ENCODE data around the gene KCNF1.

KCNF1 gene

DNA sequence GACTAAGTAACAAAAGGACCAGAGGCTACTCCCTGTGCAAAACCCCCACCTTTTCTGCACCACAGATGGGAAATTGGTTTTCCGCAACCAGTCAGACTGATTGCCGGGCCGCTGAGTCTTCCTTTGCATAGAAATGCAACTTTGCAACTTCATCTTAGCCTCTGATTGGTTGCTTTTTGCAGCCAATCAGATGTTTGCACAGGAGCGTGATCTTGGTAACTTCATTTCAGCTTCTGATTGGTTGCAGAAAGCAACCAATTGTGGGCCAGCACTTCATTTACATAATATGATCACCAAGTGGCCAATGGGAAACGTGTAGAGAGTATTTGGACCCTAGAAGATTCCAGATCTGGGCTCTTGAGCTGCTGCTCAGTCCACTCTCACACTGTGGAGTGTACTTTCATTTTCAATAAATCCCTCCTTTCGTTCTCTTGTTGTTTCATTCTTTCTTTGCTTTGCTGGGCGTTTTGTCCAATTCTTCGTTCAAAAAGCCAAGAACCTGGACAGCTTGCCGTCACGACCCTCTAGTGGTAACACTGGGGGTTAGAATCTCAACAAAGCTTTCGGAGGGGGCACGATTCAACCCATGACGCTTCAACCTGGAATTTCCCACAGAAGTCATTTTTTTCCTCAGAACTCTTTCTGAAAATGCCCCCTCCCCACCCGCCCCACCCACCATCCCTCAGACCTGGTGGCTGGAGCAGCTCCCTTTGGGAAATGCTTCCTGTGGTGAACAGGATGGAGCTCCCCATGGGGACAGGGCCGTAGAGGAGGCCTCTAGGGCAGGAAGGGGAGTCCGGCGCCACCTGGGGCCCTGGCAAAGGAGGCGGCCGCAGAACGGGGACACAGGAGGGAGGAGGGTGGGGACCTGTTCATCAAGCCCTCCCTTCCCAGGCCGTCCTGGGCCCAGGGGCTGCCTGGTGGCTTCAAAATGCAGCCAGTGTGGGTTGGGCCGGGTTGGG is 31.8 kb upstream of the KCNF1 start:
- DNase-seq (ENCODE audit: low read depth in 3 of 3) = no peak

- DNase-seq (ENCODE audit: low read depth in 3 of 3) = no peak
Observed at GRCh38 chr2:10880586-10881321, 31.0 kb upstream of the KCNF1 start.

- DNase-seq (ENCODE audit: low read depth in 3 of 3) = no peak
Observed at GRCh38 chr2:10882568-10882967, 29.2 kb upstream of the KCNF1 start.

DNA sequence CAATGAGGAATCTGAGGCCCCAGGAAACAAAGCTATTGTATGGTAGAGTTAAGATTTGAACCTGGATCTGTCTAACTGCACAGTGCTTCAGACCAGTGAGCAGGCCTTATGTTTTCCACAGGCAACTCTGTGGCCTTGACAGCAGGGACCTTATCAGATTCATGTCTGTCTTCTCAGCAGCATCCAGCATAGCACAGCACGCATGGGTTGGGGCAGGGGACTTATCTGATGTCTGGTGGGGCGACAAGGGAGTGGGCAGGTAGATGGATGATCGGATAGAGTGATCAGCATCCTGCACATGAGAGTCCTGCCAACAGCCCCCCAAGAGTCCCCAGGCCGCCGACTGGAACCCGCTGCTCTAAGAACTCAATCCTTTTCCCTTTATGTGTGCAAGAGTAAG is 28.7 kb upstream of the KCNF1 start:
- no peak for DNase-seq (ENCODE audit: low read depth in 3 of 3)

GRCh38 chr2:10883801-10884478 is 27.8 kb upstream of the KCNF1 start:
- DNase-seq (ENCODE audit: low read depth in 3 of 3) = no peak

DNA sequence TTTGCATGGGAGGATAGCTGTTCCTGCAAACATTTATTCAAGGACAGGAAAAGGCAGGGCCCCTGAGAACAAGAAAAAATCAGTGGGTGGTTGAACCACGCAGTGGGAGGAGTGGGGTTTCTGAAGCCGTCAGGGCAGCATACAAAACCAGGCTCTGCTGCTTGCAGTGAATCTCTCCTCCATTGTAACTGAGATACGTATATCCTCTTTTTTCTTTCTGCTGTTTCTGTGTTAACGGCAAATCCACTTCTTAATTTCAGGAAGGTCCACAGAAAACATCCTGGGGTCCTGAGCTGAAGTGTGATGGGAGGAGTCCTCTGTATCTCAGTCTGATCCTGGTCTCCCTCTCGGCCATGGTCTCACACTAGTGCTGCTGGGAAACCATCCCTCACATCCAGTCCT is 27.2 kb upstream of the KCNF1 start:
- no peak for DNase-seq (ENCODE audit: low read depth in 3 of 3)

DNA sequence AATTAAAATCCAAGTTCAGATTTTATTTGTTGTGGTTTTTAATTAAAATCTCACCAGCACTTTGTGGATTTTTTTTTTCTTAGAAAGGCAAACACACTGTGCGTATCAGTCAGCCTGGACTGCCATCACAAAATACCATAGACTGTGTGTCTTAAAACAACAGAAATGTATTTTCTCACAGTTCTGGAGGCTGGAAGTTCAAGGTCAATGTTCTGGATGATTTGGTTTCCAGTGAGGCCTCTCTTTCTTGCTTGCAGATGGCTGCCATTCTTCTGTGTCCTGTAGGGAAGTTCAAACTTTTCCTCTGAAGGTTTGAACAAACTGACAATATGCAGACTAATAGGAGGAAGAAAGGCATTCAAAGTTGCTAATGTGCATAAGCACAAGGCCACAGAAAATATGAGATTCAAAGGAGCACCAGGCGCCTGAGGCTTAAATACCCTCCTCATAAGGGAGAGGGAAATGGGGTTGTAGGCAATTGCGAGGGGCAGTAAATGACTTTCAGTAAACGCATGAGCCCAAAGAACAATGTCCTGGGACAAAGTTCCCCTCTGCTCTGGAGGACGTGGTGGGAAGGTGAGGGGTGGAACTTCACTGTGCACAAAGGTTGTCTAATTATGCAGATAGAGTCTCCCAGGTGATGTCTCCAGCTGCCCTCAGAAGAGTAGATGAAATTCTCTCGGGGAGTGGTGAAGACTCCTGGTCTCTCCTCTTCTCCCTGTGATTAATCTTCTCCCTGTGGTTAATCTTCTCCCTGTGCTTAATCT is 26.5 kb upstream of the KCNF1 start:
- no peak for DNase-seq (ENCODE audit: low read depth in 3 of 3)

GRCh38 chr2:10887476-10887875 is 24.3 kb upstream of the KCNF1 start:
- no peak for DNase-seq (ENCODE audit: low read depth in 3 of 3)

DNA sequence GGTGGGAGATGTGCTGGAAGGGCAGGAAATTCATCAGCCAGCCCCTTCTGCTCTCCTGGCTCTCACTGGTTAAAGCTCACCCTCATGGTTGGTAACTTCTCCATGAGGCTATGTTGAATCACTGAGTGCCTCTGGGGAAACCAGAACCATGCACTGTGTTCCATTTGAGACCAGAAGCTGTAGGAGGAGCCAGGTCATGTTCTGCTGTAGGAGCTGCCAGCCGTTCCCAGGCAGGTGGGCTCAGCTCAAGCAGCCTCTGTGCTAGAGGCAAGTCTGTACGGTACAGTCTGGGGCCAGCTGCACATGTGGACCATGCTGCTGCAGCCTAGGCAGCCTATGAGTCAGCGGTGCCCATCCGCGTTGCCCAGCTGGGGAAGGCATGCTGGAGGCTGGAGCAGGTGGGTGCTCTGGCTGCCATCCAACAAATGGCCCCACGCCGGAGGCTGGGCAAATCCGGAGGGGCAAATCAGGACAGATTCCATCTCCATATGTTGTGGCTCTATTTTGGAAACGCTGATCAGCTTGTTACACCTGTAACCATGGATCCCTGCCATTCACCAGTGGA is 22.0 kb upstream of the KCNF1 start:
- DNase-seq (ENCODE audit: low read depth in 3 of 3) = no peak

GRCh38 chr2:10890706-10891270 is 20.9 kb upstream of the KCNF1 start:
- no peak for DNase-seq (ENCODE audit: low read depth in 3 of 3)

DNA sequence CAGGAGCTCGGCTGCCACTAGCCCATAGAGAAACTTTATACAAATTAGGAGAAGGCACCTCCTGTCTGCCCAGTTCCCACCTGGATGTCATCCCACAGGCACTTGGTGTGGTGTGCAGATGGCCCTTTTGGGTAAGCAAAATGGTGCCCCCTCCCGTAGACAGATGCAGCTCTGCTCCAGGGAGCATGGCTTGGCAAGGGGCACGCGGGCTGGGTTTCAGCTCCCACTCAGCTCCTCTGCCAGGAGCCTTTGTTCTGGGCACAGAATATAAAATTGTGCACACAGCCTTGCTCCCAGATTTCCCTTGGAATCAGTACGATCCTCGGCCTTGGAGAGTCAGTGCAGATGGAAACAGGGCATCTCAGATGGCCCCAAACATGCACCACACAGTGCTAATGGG is 20.3 kb upstream of the KCNF1 start:
- no peak for DNase-seq (ENCODE audit: low read depth in 3 of 3)

- DNase-seq (ENCODE audit: low read depth in 3 of 3) = no peak
Observed at GRCh38 chr2:10891848-10892247, 19.9 kb upstream of the KCNF1 start.

DNA sequence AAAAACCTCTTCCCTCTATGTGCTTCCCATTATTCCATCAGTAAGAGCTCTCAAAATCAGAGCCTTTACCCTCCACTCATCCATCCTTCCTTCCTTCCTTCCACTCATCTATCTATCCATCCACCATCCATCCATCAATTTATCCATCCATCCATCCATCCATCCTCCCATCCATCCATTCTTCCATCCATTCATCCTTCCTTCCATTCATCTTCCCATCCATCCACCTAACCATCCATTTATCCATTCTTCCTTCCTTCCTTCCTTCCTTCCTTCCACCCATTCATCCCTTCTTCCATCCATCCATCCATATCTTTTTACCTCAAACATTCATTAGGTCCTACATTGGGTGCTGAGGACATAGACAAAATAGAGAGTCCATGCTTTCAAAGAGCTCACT is 19.4 kb upstream of the KCNF1 start:
- DNase-seq (ENCODE audit: low read depth in 3 of 3) = no peak

GRCh38 chr2:10892796-10893350 is 18.9 kb upstream of the KCNF1 start:
- DNase-seq (ENCODE audit: low read depth in 3 of 3) = no peak

DNA sequence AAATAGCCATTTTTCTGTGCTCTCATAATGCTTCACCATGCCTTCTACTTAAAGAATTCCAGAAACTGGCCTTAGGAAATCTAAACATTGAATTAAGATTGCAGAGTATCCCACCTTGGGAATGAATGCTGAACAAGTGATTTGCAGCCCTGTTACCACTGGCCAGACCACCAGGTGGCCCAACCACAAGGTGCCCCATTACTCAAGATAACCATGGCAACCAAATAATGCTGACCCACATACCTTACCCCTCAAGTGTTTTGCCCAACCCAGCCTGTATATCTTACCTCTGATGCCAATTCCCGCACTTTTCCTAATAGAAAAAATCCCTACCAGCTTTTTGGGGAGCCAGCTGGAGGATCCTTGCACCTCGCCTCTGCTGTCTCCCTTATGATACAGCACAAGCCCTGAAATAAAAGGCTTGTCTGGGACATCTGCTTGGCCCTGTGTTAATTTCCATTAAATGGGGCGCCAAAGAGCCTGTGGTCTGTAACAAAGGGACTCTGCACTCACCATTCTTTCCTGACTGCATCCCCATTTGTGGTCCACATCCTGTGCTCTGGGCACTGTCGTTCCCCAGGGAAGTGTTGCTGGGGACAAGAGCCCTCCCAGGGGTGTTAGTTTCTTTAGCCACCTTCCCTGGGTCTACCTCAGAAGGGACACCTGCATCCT is 17.3 kb upstream of the KCNF1 start:
- no peak for DNase-seq (ENCODE audit: low read depth in 3 of 3)

DNA sequence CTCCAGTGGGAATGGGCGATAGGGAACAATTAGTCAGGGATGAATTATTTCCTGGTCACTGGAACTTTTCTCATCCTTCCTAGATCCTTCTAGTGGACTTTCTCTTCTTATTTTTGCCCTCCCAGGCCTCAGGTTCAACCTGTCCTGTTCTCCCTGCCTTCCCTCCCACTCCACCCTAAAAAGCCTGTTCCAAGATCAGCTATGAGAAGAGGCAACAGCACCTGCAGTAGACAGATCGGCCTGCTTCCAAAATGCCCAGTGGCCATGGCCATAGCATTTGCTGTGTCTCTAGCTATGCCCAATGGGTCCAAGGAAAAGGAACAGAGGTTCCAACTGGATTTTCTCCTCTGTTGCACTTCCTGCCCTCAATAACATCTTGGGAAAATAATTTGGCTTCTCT is 16.5 kb upstream of the KCNF1 start:
- no peak for DNase-seq (ENCODE audit: low read depth in 3 of 3)

DNA sequence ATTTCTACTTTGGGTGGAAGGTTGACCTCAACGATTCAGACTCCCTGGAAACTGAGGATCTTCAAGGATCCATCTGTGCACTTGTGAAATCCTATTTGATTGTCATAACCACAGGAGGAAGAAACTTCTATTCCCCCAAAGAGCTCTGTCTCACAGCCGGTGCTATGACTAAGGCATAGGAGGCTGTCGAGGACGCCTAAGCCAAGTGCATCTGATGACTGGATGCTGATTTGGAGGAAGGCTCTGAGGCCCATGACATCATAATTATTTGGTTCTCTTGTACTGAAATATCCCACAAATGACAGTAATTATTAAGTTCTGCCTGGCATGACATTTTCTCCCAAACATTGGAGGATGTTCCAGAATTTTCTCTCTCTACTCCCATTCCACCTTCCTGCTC is 13.8 kb upstream of the KCNF1 start:
- no peak for DNase-seq (ENCODE audit: low read depth in 3 of 3)

DNA sequence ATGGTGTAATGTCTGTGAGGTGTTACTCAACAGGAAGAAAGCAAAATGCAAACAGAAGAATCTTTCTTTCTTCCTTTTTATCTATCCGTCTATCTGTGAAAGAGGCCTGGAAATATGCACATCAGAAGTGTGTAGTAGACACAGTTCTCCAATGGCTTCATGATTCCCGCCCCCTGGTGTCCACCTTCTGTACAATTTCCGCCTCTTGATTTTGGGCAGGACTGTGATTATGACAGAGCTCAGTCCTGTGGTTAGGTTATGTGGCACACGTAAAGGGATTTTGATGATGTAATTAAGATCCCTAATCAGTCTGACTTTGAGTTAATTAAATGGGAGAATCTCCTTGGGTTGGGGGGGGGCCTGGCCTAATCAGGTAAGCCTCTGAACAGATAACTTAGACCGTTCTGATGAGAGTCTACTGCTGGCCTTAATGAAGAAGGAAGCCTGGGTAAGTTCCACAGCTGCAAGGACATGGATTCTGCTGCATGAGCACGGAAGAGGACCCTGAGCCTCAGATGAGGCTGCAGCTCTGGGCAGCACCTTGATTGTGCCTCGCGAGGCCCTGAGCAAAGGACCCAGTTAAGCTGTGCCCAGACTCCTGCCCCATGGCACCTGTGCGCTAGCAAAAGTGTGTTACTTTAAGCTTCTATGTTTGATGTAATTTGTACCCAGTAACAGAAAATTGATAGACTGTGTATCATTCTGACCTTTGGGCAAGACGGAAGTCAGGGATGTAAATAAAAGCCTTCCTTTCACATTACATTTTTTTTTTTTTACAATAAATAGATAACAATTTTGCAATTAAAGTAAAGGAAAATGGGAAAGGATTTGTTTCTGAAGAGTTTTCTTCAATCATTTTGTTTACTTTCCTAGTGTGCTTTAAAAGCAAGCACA is 11.3 kb upstream of the KCNF1 start:
- DNase-seq (ENCODE audit: low read depth in 3 of 3) = no peak

Data from stimulated activated CD4-positive, alpha-beta T cell treated with anti-CD3 and anti-CD28 coated beads, TNF-alpha, amount 100 ng/mL, for 24 hours (primary cell).